HPDE6-E6E7 (cell line): ENCODE measurements around the gene DNAJC17.
A peak's percentile ranks its signal among the peaks of the same experiment; 100 is the strongest.

Experiments
- DNase-seq: peaks from one replicate; pipeline ENCODE4 v3.0.0; 2011; ENCODE audit warnings: missing footprints; ENCODE audit errors: extremely low spot score

DNAJC17 gene

GRCh38 chr15:40766906-40767837 lies 40.1 kb downstream of the DNAJC17 start:
- DNase-seq: no peak

- no peak for DNase-seq
Observed at GRCh38 chr15:40766194-40766815, 41.0 kb downstream of the DNAJC17 start.

DNA sequence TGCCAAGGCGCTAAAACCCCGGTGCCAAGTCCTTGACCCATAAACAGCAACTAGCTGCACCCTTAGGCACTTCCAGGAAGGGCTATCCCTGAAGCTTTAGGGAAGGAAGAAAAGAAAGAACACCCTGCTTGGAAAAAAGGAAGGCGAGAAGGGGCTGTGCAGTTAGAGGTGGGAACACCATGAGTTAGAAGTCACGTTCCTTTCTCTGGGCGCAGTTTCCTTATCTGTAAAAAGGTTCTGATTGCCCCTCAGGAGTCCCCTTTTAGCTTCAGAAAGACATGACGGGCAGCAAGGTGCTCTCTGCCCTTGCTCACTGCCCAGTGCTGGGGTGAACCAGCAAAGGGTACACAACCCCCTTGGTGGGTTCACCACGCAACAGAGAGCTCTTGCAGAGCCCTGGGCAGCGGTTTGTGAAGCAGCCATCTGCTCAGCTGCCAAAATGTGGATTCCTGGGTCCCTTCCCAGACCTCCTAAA lies 42.6 kb downstream of the DNAJC17 start:
- no peak for DNase-seq

- no peak for DNase-seq
Observed at GRCh38 chr15:40763801-40764628, 43.3 kb downstream of the DNAJC17 start, which contains the start of gene GCHFR. GCHFR (plus strand) TSS chr15:40764068; CDS start chr15:40764181, 113 bp downstream.

- DNase-seq: no peak
Observed at GRCh38 chr15:40762919-40763800, 44.1 kb downstream of the DNAJC17 start.

DNA sequence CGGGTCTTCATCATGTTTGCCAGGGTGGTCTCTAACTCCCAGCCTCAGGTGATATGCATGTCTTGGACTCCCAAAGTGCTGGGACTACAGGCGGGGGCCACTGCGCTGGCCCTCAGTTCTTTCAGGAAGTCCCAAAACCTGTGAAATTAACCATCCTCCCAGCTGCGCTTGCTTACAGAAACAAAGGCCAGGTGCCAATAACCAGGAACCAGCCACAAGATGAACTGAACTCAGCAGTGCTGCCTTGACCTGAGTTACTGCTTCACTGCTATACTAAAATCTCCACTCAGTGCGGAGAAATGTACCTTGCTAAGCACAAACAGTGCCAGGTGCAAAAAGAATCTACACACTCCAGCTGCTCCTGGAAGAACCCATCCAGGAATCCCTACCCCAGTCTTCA lies 47.3 kb downstream of the DNAJC17 start:
- no peak for DNase-seq

DNA sequence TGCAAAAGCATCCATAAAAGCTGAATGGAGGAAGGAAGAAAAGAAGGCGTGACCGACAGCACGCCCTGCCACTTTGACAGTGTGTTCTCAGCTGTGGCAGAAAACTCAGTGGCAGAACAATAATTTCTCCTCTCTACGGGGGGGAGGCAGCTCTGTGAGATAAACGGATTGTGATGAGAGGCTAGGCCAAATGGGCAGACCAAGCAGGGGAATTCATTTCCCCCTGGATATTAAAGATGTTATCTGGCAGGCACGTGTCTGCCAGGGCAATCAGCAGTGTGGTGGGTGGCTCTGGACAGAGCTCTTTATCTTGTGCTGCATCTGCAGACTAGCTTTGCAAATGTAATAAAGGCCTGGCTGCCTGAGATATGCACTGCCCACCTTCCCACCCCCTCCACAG lies 50.3 kb downstream of the DNAJC17 start:
- DNase-seq: no peak

DNA sequence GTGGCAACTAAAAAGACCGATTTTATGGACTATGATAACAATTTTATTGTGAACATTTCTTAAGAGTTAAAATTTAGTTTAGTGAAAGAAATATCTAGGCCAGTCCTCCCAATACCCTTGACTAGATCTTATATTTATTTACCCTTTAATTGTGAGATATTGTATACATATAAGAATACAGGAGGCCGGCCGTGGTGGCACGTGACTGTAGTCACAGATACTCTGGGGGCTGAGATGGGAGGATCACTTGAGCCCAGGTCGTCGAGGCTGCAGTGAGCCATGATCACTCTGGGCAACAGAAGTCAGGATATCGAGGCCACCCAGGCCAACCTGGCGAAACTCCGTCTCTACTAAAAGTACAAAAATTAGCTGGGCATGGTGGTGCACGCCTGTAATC lies 51.5 kb downstream of the DNAJC17 start:
- no peak for DNase-seq

GRCh38 chr15:40754883-40755811 lies 52.1 kb downstream of the DNAJC17 start, which contains the start of gene RMDN3:
RMDN3 (minus strand) TSS chr15:40755254; CDS start chr15:40754783, 471 bp downstream.
- DNase-seq: peak; percentile 86

DNA sequence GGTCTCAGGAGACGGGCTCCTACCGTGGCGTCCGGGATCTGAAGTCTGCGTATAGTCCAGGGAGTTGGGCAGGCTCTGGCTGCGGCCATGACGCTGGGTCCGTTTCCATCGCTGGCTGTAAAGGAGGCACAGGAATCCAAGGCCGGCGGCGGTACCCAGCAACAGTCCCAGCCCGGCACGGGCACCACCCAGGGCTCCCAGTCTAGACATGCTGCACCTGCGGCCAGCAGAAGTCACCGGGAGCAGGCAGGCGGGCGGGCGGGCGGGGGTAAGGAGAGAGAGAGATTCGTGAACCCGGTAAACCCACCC lies 52.7 kb downstream of the DNAJC17 start:
- DNase-seq: peak; percentile 21

DNA sequence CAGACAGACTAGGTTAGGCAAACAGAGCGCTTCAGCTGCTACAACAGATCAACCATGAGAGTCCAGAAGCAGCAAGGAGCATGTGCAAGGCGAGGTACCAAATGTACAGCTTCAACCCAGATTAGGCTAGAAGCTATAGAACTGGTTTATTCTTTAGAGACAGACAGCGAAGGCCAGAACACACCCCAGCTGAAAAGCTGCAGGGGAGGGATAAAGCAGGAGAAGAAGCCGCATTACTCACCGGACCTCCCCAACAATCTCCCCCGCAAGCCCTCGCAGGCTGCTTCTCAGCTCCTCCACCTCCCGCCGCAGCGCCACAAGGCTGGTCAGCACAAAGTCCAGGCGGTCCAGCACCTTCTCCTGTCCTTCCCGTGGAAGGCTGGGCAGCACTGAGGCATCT lies 55.5 kb downstream of the DNAJC17 start:
- no peak for DNase-seq

- DNase-seq: no peak
Observed at GRCh38 chr15:40750885-40751284, 56.4 kb downstream of the DNAJC17 start.

GRCh38 chr15:40749151-40749630 lies 58.1 kb downstream of the DNAJC17 start:
- no peak for DNase-seq

DNA sequence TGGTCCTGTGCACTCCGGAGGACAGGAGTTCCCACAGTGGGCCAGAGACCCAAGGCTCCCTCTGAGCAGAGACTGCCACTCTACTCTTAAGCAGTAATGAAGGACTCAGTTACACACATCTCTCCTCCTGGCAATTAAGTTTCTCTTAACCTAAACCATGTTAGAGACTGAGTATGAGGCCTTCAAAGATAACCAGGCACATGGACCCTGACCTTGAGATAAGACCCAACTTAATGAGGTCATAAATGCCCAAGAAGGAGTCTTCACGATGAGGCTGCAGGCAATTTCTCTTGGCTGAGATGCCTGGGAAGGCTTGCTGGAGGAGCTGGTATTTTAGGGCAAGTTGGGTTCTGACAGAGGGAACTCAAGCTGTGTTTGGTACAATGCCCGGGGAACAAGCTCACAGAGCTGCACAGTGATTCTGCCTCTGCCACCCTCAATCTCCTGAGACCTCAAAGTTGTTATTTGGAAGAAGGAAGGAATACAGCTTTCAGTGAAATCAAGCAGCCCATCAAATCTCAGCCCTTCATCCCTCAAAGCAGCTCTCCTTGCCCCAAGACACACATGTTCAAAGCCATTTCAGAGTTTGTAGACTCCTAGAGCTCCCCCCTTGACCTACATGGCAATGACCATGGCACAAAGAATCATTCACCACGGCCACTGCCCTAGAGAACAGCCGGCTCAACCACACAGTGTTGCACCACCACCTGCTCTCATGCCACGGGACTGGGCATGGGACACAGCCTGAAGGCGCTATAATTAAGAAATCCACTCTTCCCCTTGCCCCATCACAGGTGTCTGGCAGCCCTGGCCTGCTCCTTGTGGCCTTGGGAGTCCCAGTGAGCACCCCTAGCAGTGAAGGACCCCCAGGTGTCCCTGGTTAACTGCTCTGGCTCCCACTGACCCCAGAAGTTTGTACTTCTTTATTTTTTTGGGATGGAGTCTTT lies 59.3 kb downstream of the DNAJC17 start:
- DNase-seq: no peak

DNA sequence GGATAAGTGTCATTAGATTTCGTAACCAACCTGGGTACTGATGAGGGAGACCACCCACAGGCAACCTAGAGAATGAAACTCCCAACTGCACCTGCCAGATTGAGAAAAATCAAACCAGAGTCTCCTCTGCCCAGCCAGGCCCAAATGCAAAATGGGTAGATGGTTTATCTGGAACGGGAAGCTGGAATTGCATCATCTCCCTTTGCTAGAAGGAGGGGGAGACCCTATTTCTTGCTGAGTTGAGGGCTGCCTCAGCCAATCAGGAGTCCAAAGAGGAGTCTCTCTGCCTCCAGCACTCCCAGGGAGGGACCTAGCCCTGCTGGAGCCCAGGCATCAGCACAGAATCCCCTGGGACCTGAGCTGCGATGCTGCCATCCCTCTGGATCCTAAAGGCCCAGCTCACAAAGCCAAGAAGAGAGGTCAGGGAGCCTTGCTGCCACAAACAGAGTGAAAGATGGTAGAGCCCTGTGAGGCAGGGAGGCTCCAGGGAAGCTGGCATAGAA lies 60.3 kb downstream of the DNAJC17 start:
- no peak for DNase-seq

DNA sequence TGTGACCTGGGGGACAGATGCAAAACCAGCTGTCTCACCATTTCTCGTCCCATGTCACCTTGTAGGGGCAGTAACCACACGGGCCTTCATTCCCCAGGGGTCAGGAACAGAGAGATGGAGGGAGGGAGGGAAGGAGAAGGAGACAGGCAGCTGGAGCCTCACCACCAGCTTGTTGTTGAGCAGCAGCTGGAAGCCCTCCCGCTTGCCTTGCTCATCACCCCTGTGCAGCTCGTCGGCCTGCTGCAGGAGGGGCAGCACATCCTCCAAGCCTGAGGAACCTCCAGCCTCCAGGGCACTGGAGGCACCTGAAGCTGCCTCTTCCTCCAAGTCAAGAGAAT lies 62.5 kb downstream of the DNAJC17 start:
- DNase-seq: no peak

DNA sequence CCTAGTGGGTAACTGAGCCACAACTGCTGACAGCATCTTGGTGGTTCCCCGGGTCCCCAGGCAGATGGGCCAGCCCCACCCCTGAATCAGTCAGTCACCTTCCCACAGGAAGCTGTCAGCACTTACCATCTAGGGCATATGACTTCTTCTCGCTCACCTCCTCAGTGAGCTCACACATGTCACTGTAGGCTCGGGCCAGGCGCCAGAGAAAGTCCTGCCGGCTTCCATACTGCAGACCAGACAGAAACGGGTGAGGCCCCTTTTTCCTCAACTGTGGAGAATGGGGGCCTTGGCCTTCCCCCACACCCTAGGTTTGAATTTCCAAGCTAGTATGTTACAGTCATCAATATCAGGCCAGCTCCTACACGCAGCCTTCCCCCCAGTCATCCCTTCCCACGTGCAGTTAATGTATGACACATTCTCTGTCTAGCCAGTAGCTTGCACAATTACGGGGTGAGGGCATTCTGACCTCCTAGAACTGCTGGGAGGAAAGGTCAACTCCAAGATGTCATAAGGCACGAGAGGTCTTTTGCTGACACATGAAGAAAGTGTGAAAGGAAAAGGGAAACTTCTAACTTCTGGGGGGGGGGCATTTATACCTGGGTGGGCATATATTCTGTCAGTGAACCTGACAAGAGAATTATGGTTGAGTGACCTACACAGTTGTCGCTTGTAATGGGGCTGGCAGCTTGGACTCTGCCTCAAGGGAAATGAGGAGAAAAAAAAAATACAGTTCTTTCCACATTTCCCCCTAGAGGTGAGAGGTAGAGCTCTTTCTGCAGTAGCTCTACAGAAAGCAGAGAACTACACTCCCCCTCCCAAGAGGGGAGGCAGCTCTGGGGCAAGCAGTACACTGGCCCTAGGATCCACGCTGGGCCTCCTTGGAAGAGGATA lies 63.1 kb downstream of the DNAJC17 start:
- DNase-seq: no peak

GRCh38 chr15:40743485-40743901 lies 63.8 kb downstream of the DNAJC17 start:
- DNase-seq: no peak
